ENCODE results near the gene FRYL.

The FRYL gene

GRCh38 chr4:48564151-48564550, 215.9 kb downstream of the FRYL start:
- DNase-seq (ENCODE audit: low read depth in 2 of 2, low spot score in 1 of 2), result no peak

- DNase-seq (ENCODE audit: low read depth in 2 of 2, low spot score in 1 of 2), result no peak
These were observed 221.3 kb downstream of the FRYL start for GRCh38 chr4:48558819-48559218.

- no peak for DNase-seq (ENCODE audit: low read depth in 2 of 2, low spot score in 1 of 2)
These were observed 222.1 kb downstream of the FRYL start for GRCh38 chr4:48558026-48558425.

GRCh38 chr4:48557478-48557877, 222.6 kb downstream of the FRYL start:
- DNase-seq (ENCODE audit: low read depth in 2 of 2, low spot score in 1 of 2), result no peak

GRCh38 chr4:48556268-48556667, 223.8 kb downstream of the FRYL start:
- DNase-seq (ENCODE audit: low read depth in 2 of 2, low spot score in 1 of 2), result no peak

- no peak for DNase-seq (ENCODE audit: low read depth in 2 of 2, low spot score in 1 of 2)
These were observed 225.5 kb downstream of the FRYL start for GRCh38 chr4:48554606-48555005.

GRCh38 chr4:48553720-48554119, 226.4 kb downstream of the FRYL start:
- DNase-seq (ENCODE audit: low read depth in 2 of 2, low spot score in 1 of 2), result no peak

GRCh38 chr4:48546336-48546735, 233.7 kb downstream of the FRYL start:
- no peak for DNase-seq (ENCODE audit: low read depth in 2 of 2, low spot score in 1 of 2)

GRCh38 chr4:48543796-48544195, 236.3 kb downstream of the FRYL start:
- DNase-seq (ENCODE audit: low read depth in 2 of 2, low spot score in 1 of 2), result no peak

- no peak for DNase-seq (ENCODE audit: low read depth in 2 of 2, low spot score in 1 of 2)
These were observed 237.2 kb downstream of the FRYL start for GRCh38 chr4:48542888-48543287.

GRCh38 chr4:48539597-48539996, 240.5 kb downstream of the FRYL start:
- no peak for DNase-seq (ENCODE audit: low read depth in 2 of 2, low spot score in 1 of 2)

- no peak for DNase-seq (ENCODE audit: low read depth in 2 of 2, low spot score in 1 of 2)
These were observed 241.7 kb downstream of the FRYL start for GRCh38 chr4:48538358-48538757.

- DNase-seq (ENCODE audit: low read depth in 2 of 2, low spot score in 1 of 2), result no peak
These were observed 253.7 kb downstream of the FRYL start for GRCh38 chr4:48526406-48526805.

- no peak for DNase-seq (ENCODE audit: low read depth in 2 of 2, low spot score in 1 of 2)
These were observed 261.9 kb downstream of the FRYL start for GRCh38 chr4:48518143-48518542.

GRCh38 chr4:48509543-48509942, 270.5 kb downstream of the FRYL start:
- no peak for DNase-seq (ENCODE audit: low read depth in 2 of 2, low spot score in 1 of 2)

GRCh38 chr4:48506716-48507115, 273.4 kb downstream of the FRYL start:
- no peak for DNase-seq (ENCODE audit: low read depth in 2 of 2, low spot score in 1 of 2)

- DNase-seq (ENCODE audit: low read depth in 2 of 2, low spot score in 1 of 2), result no peak
These were observed 275.7 kb downstream of the FRYL start for GRCh38 chr4:48504352-48504751.

- no peak for DNase-seq (ENCODE audit: low read depth in 2 of 2, low spot score in 1 of 2)
These were observed 276.1 kb downstream of the FRYL start for GRCh38 chr4:48504026-48504330.

GRCh38 chr4:48503233-48504025, 276.6 kb downstream of the FRYL start:
- no peak for DNase-seq (ENCODE audit: low read depth in 2 of 2, low spot score in 1 of 2)

- no peak for DNase-seq (ENCODE audit: low read depth in 2 of 2, low spot score in 1 of 2)
These were observed 280.5 kb downstream of the FRYL start for GRCh38 chr4:48499551-48500066.

- no peak for DNase-seq (ENCODE audit: low read depth in 2 of 2, low spot score in 1 of 2)
These were observed 281.2 kb downstream of the FRYL start for GRCh38 chr4:48498895-48499294.

- DNase-seq (ENCODE audit: low read depth in 2 of 2, low spot score in 1 of 2), result no peak
These were observed 284.1 kb downstream of the FRYL start for GRCh38 chr4:48495941-48496340.

GRCh38 chr4:48493452-48494100, 286.5 kb downstream of the FRYL start:
- DNase-seq (ENCODE audit: low read depth in 2 of 2, low spot score in 1 of 2), result no peak
